ENCODE results near the gene KIF26A. TPM values are rescaled to one million over a fixed set of nuclear protein-coding genes. Genes with fewer than 3 reads are reported as not detected.
A peak's percentile ranks its signal among the peaks of the same experiment; 100 is the strongest.

KIF26A gene
- total RNA-seq, 2 experiments from 2014 or later = 0.89 to 0.94 TPM

DNA sequence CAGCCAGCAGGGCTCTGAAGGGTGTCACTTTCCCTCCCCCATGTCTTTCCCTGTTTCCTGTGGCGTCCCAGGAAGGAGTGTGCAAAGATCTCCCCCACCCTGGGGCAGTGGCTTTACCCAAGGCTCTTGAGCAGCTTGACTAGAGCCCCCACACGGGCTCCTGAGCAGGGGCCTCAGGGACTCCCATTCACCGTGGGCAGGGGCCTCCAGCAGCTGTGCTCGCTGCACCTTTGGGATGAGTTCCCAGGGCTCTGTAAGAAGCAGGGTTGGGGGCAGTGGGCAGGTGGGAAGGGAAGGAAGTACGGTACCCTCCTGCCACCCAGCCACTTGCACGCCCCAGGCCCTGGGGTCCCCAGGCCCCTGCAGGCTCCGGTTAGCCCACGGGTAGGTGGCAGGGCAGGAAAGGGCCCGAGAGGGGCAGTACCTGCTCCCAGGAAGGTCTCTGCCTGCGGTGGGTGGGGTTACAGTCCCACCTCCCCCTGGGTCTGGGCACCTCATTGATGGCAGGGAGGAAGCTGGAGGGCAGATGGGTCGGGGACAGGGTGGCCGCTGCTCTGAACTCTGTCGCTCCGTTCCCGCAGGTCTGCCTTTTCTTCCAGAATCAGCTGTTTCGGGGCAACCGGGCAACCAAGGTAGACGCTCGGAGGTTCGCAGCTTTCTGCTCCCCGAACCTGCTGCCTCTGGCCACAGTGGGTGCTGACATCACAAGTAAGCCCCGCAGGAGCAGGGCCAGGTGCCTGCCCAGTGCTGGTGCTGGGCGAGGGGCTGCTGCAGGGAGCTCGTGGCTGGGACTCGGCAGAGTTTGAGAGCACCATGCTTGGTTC lies 39.9 kb upstream of the KIF26A start:
- Mint-ChIP-seq H3K27me3 (no peaks in the 10 kb centered on the region), H3K27ac (no peak overlapping the region), H3K4me1 (peaks cover 2% of the 10 kb centered on the region), H3K9me3 (no peaks in the 10 kb centered on the region), H3K36me3 (no peaks in the 10 kb centered on the region), H3K4me3 (no peak overlapping the region)
- DNase-seq = no peak

DNA sequence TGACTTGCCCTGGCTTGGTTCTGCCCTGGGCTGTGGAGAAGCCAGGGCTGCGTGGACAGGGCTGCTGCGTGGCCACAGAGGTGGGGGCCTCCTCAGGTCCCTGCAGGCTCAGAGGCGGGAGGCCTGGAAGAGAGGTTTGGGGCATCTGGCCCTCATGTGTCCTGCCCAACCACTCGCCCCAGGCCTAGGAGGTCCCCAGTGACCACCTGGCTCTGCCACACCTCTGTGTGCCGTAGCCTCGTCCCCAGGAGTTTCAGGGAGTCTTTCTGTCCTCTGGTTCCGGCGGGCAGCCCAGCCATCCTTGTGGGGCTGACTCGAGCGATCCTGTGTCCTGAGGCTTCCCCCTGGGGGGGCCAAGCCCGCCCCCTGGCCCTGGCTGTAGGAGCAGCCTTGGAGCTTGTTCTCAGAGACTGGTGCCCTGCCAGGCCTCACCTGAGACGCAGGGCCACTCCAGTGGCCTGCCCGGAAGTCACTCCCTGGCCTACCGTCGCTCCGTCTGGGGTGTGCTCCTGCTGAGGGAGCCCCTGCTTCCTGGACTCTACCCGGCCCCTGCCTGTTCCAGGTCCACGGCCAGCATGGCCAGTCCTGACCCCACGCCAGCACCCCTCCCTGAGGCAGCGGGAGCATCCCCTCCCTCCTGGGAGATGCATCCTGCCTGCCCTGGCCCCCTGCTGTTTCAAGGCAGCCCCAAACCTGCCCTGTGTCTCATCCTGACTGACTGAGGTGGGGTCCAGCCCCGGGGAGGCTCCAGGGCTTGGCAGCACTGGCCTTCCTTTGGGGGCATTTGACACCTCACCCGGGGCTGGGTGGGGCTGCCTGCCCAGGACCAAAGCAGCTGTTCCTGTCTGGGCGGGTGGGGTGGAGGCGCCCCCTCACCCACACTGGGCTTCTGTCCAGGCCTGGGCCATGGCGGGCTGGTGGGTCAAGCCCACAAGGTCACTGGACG lies 39.0 kb upstream of the KIF26A start:
- Mint-ChIP-seq H3K9me3 (no peaks in the 10 kb centered on the region), H3K4me3 (no peak overlapping the region), H3K36me3 (no peaks in the 10 kb centered on the region), H3K4me1 (peaks cover 2% of the 10 kb centered on the region), H3K27me3 (no peaks in the 10 kb centered on the region), H3K27ac (no peak overlapping the region)
- DNase-seq = no peak

DNA sequence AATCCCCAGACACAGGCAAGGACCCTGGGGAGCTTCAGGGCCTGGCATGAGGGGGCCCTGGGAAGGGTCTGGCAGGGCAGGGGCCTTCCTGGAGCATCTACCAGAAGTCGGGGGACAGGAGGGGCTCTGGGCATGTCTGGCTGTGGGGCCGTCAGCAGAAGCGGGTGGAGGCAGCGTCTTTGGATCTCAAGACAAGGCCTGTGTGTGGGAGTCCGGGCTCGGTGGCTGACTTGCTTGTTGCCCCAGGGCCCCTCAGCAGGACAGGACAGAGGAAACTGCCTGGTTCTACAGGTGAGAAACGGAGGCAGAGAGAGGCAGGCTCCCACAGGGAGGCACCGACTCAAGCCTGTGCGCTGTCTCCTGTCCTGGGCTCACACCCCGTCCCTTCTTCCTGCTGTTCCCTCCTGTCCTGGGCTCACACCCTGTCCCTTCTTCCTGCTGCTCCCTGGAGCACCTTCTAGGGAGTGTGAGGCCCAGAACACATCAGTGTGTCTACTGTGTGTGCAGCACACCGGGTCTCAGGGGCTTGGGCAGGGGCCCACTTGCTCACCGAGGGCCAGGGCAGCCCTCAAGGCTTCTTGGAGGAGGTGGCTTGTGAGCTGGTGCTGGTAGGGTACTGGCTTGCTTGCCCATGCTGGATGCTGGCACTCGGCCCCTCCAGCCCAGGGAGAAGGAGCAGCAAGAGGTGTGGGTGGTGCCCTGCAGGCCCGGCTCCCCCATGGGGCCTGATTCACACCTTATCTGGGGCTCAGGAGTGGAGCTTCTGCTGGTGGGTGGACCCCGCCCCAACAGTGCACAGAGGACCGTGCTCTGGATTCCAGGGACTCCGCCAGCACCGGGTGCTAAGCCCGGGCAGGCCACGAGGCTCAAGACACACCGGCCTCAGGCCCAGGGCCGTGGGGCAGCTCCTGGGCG lies 38.0 kb upstream of the KIF26A start:
- H3K27ac Mint-ChIP-seq = no peak overlapping the region
- H3K36me3 Mint-ChIP-seq = no peaks in the 10 kb centered on the region
- H3K9me3 Mint-ChIP-seq = no peaks in the 10 kb centered on the region
- DNase-seq = no peak
- no peaks in the 10 kb centered on the region for H3K27me3 Mint-ChIP-seq
- H3K4me3 Mint-ChIP-seq = no peak overlapping the region
- no peaks in the 10 kb centered on the region for H3K4me1 Mint-ChIP-seq

DNA sequence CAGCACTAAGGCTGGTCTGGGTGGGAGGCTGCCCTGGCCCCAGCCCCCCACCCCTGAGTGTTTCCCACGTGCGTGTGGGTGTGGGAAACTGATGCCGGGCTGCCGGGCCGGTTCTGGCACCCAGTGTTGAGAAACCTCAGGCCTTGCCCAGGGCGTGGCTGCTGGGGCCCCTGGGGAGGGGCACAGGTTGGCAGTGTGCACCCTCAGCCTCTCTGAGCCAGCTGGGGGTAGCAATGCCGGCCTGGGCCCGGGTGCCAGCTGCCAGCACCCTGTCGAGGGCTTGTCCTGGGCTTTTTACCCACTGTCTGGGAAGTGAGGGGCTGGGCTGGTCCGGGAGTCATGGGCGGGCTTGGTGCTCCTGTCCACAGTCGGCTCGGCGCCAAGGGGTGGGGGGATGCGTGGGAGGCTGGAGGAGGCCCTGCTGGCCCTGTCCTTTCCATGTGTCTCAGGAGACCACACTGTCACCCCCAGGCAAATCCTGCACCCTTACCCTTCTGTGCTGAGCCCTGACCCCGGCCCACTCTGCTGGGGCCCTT lies 37.2 kb upstream of the KIF26A start:
- H3K9me3 Mint-ChIP-seq = no peaks in the 10 kb centered on the region
- H3K27me3 Mint-ChIP-seq = no peaks in the 10 kb centered on the region
- no peaks in the 10 kb centered on the region for H3K36me3 Mint-ChIP-seq
- no peaks in the 10 kb centered on the region for H3K4me1 Mint-ChIP-seq
- no peak overlapping the region for H3K4me3 Mint-ChIP-seq
- DNase-seq = no peak
- H3K27ac Mint-ChIP-seq = no peak overlapping the region

DNA sequence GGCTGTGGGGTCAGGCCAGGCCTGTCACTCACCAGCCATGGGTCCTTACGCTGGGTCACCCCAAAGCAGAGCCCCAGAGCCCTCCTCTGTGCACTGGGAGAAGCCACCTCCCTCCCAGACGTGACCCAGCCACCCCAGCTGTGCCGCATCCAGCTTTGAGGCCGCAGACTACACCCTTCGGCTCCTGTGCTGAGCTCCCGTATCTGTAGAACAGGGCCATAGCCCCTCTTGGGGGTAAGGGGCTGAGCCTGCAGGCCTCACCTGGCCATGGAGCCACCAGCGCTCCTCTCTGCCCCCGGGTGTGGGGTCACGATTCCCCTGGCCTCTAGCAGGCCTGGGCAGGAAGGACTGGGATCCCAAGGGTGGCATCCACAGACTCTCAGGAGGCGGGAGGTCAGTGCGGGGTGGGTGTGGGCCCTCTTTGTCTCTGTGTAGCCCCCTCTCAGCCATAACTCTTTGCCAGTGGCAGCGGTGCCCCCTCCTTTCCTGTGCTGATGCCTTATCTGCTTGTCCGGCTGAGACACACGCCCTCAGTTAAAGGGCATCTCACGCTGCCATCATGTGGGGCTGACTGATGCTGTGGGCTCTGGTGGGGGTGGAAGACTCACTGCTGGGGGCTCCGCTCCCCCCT lies 36.6 kb upstream of the KIF26A start:
- Mint-ChIP-seq H3K9me3 (no peaks in the 10 kb centered on the region), H3K27me3 (no peaks in the 10 kb centered on the region), H3K27ac (no peak overlapping the region), H3K4me3 (no peak overlapping the region), H3K4me1 (no peaks in the 10 kb centered on the region), H3K36me3 (no peaks in the 10 kb centered on the region)
- no peak for DNase-seq

DNA sequence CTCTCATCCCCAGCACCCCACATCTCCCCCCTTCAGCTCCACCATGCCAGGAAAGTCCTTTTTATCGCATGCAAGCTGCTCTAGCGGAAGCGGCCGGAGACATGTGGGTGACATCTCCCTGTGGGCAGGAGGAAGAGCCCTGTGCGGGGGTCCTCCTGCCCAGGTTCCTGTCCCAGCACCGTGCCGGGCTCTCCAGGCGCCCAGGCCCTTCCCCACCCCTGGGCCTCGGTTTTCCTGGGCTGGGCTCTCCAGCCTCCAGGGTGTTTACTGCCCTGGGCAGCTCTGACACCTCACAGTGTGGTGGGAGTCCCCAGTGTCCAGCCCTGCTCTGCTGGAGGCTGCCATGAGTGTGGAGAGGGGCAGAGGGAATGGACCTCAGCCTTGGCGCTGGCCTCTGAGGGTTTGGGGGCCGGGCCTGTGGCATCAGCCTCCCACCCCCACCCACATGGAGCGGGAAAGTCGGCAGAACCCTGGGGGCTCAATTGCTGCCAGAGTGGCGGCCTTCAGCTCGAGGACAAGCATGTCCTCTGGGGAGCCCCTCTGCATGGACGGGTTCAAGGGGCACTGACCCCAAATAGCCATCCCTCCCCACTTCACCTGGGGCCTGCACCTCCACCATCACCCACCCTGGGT lies 36.0 kb upstream of the KIF26A start:
- Mint-ChIP-seq H3K27me3 (no peaks in the 10 kb centered on the region), H3K27ac (no peak overlapping the region), H3K9me3 (no peaks in the 10 kb centered on the region), H3K4me3 (no peak overlapping the region), H3K36me3 (no peaks in the 10 kb centered on the region), H3K4me1 (no peaks in the 10 kb centered on the region)
- DNase-seq = no peak

DNA sequence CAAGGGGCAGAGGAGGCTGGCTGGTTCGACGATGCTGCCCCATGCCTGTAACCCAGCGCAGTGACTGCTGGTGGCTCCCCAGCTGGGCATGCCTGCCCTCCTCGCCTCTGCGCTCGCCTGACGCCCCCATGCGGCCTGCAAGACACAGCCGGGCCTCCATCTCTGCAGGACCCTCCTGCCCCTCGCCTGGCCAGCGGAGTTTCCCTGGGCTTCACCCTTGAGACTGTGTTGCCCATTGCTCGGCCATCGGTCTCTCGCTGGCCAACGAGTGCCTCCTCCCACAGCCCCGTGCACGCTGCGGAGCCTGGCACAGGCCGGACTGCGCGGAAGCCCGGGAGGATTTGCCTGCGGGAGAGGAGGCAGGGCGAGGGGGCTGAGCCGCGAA lies 35.3 kb upstream of the KIF26A start:
- Mint-ChIP-seq H3K4me3 (no peak overlapping the region), H3K27me3 (no peaks in the 10 kb centered on the region), H3K9me3 (no peaks in the 10 kb centered on the region), H3K27ac (no peak overlapping the region), H3K4me1 (no peaks in the 10 kb centered on the region), H3K36me3 (no peaks in the 10 kb centered on the region)
- no peak for DNase-seq

DNA sequence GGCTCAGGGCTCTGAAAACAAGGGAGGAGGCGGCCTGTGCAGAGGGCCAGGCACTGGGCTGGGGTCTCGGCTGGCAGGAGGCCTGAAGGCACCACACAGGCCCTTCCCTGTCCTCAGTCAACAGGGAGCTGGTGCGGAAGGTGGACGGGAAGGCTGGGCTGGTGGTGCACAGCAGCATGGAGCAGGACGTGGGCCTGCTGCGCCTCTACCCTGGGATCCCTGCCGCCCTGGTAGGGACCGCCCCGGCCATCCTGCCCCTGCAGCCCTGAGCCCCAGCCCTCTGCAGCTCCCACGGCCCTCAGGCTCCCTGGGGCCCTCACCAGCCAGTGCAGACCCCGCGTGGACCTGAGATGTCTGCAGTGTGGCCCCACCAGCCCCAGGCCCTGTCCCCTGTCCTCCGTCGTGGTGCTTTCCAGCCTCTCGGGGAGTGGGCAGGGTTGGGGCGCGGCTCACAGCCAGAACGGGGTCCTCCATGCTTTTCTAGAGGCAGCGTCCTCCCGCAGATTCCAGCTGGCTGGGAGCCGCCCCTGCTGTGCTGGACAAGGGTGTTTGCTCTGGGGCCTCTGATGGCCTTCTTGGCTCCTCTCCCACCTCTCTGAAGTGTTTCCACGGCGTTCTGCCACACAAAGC lies 34.8 kb upstream of the KIF26A start:
- Mint-ChIP-seq H3K9me3 (no peaks in the 10 kb centered on the region), H3K4me1 (no peaks in the 10 kb centered on the region), H3K27me3 (no peaks in the 10 kb centered on the region), H3K36me3 (no peaks in the 10 kb centered on the region), H3K27ac (no peak overlapping the region), H3K4me3 (no peak overlapping the region)
- peak; percentile 0 for DNase-seq

DNA sequence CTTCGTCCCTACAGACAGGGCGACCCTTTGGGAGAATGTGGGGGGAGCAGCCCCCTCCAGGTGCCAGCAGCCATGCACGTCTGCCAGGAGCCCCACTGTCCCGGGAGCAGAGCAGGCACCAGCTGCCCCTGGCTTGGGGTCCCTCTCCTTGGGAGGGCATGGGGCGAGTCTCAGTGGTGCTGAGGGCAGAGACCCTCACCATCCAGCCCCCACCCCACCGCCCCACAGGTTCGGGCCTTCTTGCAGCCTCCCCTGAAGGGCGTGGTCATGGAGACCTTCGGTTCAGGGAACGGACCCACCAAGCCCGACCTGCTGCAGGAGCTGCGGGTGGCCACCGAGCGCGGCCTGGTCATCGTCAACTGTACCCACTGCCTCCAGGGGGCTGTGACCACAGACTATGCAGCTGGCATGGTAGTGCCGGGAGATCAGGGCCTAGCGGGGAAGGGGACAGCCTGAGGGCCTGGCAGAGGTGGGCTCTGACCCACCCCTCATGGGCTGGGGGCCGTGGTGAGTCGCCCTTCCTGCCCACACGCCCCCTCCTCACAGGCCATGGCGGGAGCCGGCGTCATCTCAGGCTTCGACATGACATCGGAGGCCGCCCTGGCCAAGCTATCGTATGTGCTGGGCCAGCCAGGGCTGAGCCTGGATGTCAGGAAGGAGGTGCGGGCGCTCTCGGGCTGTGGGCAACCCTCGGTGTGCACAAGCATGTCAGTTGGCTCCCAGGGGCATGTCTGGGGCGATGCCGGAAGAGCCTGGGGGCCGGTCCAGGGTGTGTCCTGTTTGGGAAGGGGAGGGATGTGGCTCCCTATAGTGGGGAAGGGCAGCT lies 34.1 kb upstream of the KIF26A start:
- Mint-ChIP-seq H3K9me3 (no peaks in the 10 kb centered on the region), H3K4me1 (no peaks in the 10 kb centered on the region), H3K36me3 (no peaks in the 10 kb centered on the region), H3K27ac (no peak overlapping the region), H3K27me3 (no peaks in the 10 kb centered on the region), H3K4me3 (no peak overlapping the region)
- DNase-seq = no peak

DNA sequence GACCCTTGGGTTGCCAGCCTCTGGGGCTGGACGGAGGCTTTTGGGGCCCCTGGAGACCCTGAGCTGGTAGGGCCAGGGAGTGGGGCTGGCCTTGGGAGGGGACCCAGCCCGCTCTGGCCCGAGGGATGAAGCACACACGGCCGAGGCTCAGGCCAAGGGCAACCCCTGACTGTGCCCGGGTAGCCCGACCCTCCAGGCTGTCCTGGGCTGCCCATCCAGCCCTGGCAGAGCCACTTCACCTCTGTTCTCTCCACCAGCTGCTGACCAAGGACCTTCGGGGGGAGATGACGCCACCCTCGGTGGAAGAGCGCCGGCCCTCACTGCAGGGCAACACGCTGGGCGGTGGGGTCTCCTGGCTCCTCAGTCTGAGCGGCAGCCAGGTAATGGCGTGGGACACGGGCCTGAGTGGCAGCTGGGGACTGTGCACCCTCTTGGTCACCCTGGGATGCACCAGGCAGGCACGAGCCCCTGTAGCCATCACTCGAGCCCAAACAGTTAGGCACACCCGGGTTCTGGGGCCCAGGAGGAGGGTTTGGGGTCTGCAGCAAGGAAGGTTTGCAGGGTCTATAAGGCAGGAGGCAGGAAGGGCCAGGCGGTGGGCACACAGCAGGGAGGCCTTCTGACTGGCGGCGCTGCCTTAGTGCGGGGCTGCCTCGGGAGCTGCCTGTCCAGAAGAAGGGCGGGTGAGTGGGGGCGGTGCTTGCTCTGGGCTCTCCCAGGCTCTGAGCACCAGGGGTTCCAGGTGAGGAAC lies 33.1 kb upstream of the KIF26A start:
- Mint-ChIP-seq H3K36me3 (no peaks in the 10 kb centered on the region), H3K9me3 (no peaks in the 10 kb centered on the region), H3K4me3 (no peak overlapping the region), H3K27ac (no peak overlapping the region), H3K27me3 (no peaks in the 10 kb centered on the region), H3K4me1 (no peaks in the 10 kb centered on the region)
- peak; percentile 0 for DNase-seq

DNA sequence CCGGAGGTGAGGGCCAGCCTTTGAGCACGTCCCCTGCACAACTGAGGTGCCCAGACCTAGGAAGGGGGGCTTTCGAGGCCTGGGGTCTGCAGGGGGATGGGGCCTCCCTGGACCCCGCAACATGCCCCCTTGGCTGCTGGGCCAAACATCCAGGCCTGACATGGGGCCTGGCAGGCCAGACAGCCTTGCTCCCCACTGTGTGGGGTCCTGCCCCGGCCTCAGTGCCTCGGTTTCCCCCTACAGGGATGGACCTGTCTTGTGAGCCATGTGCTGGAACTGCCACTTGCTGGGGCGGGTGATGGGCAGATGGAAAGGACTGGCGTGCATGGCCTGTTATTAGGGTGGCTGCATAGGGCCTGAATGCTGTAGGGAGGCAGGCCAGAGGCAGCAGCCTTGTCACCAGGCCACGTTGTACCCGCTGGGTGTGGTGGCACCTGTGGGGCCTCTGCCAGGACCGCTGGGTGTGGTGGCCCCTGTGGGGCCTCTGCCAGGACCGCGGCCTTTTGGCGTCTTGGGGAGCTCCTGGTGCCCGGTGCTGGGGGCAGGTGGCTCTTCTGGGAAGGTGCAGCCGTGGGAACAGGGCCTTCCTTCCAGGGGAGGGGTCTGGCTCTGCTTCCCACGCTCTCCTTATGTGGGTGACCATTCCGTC lies 32.4 kb upstream of the KIF26A start:
- H3K36me3 Mint-ChIP-seq = no peaks in the 10 kb centered on the region
- no peak overlapping the region for H3K4me3 Mint-ChIP-seq
- no peak overlapping the region for H3K27ac Mint-ChIP-seq
- DNase-seq = peak; percentile 0
- no peaks in the 10 kb centered on the region for H3K27me3 Mint-ChIP-seq
- no peaks in the 10 kb centered on the region for H3K4me1 Mint-ChIP-seq
- no peaks in the 10 kb centered on the region for H3K9me3 Mint-ChIP-seq

DNA sequence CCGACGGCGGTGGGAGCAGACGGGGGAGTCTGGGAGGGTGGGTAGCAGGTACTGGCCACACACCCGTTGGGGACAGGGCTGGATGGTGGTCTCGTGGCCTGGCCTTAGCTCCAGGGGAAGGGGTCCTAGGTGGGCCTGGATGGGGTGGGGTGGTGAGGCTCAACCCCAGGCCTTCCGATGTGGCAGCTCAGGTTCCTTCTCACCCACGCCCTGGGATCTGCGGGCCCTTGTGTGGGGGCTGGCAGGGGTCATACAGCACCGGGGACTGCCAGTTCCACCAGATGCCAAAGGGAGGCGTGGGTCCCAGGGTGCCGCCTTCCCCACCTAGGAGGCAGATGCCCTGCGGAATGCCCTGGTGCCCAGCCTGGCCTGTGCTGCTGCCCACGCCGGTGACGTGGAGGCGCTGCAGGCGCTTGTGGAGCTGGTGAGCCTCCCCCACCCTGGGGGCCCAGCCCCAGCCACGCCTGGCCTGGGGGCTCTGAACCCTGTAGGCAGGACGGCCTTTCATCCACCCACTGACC lies 31.9 kb upstream of the KIF26A start:
- Mint-ChIP-seq H3K4me3 (no peak overlapping the region), H3K27ac (no peak overlapping the region), H3K4me1 (no peaks in the 10 kb centered on the region), H3K27me3 (no peaks in the 10 kb centered on the region), H3K36me3 (no peaks in the 10 kb centered on the region), H3K9me3 (no peaks in the 10 kb centered on the region)
- peak; percentile 0 for DNase-seq
